GM18526 (cell line): ENCODE measurements around the gene SH2D4B.

Experiments used
- POLR2A ChIP-seq: IDR thresholded peaks from 3 replicates; pipeline ENCODE4 v1.6.1; 2011; ENCODE audit not compliant: insufficient read length; ENCODE audit errors: extremely low read depth

SH2D4B gene

GRCh38 chr10:80611481-80612185 is 73.9 kb downstream of the SH2D4B start:
- TF ChIP-seq POLR2A = no peak

GRCh38 chr10:80612261-80612660 is 74.6 kb downstream of the SH2D4B start:
- TF ChIP-seq POLR2A = no peak

- no peak for TF ChIP-seq POLR2A
Measured at GRCh38 chr10:80613466-80614170, 75.9 kb downstream of the SH2D4B start.

- TF ChIP-seq POLR2A = no peak
Measured at GRCh38 chr10:80614576-80615416, 77.1 kb downstream of the SH2D4B start.

- no peak for TF ChIP-seq POLR2A
Measured at GRCh38 chr10:80617807-80618206, 80.1 kb downstream of the SH2D4B start.

- no peak for TF ChIP-seq POLR2A
Measured at GRCh38 chr10:80619036-80619435, 81.3 kb downstream of the SH2D4B start.

- TF ChIP-seq POLR2A = no peak
Measured at GRCh38 chr10:80622153-80622552, 84.5 kb downstream of the SH2D4B start.

GRCh38 chr10:80630324-80630723 is 92.6 kb downstream of the SH2D4B start:
- no peak for TF ChIP-seq POLR2A

- TF ChIP-seq POLR2A = no peak
Measured at GRCh38 chr10:80632742-80633141, 95.0 kb downstream of the SH2D4B start.

- TF ChIP-seq POLR2A = no peak
Measured at GRCh38 chr10:80633383-80633860, 95.7 kb downstream of the SH2D4B start.

GRCh38 chr10:80633910-80634309 is 96.2 kb downstream of the SH2D4B start:
- no peak for TF ChIP-seq POLR2A

GRCh38 chr10:80642661-80643060 is 105.0 kb downstream of the SH2D4B start:
- TF ChIP-seq POLR2A = no peak

GRCh38 chr10:80646366-80646765 is 108.7 kb downstream of the SH2D4B start:
- TF ChIP-seq POLR2A = no peak

- no peak for TF ChIP-seq POLR2A
Measured at GRCh38 chr10:80647173-80647833, 109.6 kb downstream of the SH2D4B start.

GRCh38 chr10:80648106-80648505 is 110.4 kb downstream of the SH2D4B start:
- no peak for TF ChIP-seq POLR2A
